Stomach (tissue), 4 donors: Measurements from ENCODE around the gene RSPO1.

Experiments
- CTCF ChIP-seq, 7 experiments: fragments of 450-650 bp in 4 of 7; fragments of 200-600 bp in 3 of 7; sonication (generic) in 3 of 7; IDR thresholded peaks; one replicate each; pipeline ENCODE4 v1.5.1; 2016 to 2019; ENCODE audit warnings: antibody characterized with exemption in 7 of 7, control low read depth in 2 of 7, mild to moderate bottlenecking in 1 of 7
- POLR2AphosphoS5 ChIP-seq, 3 donors: sonication (generic); formaldehyde crosslinking; IDR thresholded peaks; one replicate each; pipeline ENCODE4 v1.6.1; 2016; ENCODE audit warnings: antibody characterized with exemption in 3 of 3

GRCh38 chr1:37651803-37652202 is 17.1 kb upstream of the RSPO1 start:
- no peak for TF ChIP-seq CTCF (IDR thresholded peaks at IDR 0.05)
- TF ChIP-seq POLR2AphosphoS5 (IDR thresholded peaks at IDR 0.05) = no peak
